Heart left ventricle (tissue), 13 donors: Measurements from ENCODE around the gene MAP3K4.

Source experiments
- CTCF ChIP-seq, 12 donors: fragments of 200-600 bp; sonication (generic) in 4 of 12; IDR thresholded peaks; one replicate each; pipeline versions ENCODE4 v1.5.0 to v1.8.0; 2018 to 2022; ENCODE audit warnings: antibody characterized with exemption in 12 of 12, mild to moderate bottlenecking in 5 of 12
- POLR2A ChIP-seq, 2 donors: fragments of 450-650 bp; IDR thresholded peaks; one replicate each; pipeline ENCODE4 v1.6.1; 2017; ENCODE audit warnings: antibody characterized with exemption in 2 of 2, mild to moderate bottlenecking in 2 of 2, moderate library complexity in 2 of 2
- donor health status: ischemic (EF 13 %, LVEDD 7.1; RV severe dilation, severe dysfunction).
- donor health status: DM: no; HTN: yes; CAD: no.
- donor health status: DM: no; HTN: no; CAD: no.
- donor health status: ischemic (EF 25% LVEDD 6.9; RV normal size, moderate dysfunction).
- donor health status: ischemic (EF 25% LVEDD 5.7; RV mildly dilated, moderate dysfunction).
- donor health status: ischemic (EF 35%, LVEDD 5.7; RV mildly dilated, moderate dysfunction).
- donor health status: nonischemic (EF 11% LVEDD 7.7; RV severe dilation, severe dysfunction).
- donor health status: DM: yes; HTN: yes; CAD: no.
- donor health status: PGD.
- donor health status: ischemic (EF 29% LVEDD 5.4; RV normal size, mild dysfunction).
- donor health status: nonischemic (EF 23%, LVEDD 6.1; RV moderate dilation, normal function).

DNA sequence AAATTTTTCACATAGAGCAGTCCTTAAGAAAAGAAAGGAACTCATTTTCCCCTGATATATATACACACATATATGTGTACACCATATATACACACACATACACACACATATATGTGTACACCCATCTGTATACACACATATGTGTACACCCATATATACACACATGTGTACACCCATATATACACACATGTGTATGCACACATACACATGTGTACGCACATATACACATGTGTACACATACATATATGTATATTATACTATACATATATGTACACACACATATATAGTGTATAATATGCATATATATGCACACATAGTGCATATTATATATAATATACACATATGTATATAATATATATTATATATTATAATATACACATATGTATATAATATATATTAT, 9.1 kb downstream of the MAP3K4 start:
- TF ChIP-seq CTCF (IDR thresholded peaks at IDR 0.05), result no peak
- TF ChIP-seq POLR2A (IDR thresholded peaks at IDR 0.05), result no peak
